Neuron (in vitro differentiated cells): ENCODE data around the gene RGS2.

Experiments used
- H2AFZ ChIP-seq: one replicate; pipeline ENCODE4 v1.6.1; 2013; ENCODE audit warnings: low read depth, mild to moderate bottlenecking, inconsistent platforms, low read length, moderate library complexity
- H3K27me3 ChIP-seq: one replicate; pipeline ENCODE4 v1.6.1; 2013; ENCODE audit warnings: low read length; ENCODE audit not compliant: insufficient read depth
- H3K36me3 ChIP-seq: one replicate; pipeline ENCODE4 v1.6.1; 2013; ENCODE audit warnings: low read length; ENCODE audit not compliant: insufficient read depth
- H3K4me1 ChIP-seq: one replicate; pipeline ENCODE4 v1.6.1; 2013; ENCODE audit warnings: low read length; ENCODE audit not compliant: insufficient read depth
- H3K4me3 ChIP-seq: 2 replicates; pipeline ENCODE4 v1.5.1; 2013; ENCODE audit warnings: mild to moderate bottlenecking, low read length, moderate library complexity
- H3K9me3 ChIP-seq: one replicate; pipeline ENCODE4 v1.6.1; 2013; ENCODE audit warnings: low read length

Gene RGS2

DNA sequence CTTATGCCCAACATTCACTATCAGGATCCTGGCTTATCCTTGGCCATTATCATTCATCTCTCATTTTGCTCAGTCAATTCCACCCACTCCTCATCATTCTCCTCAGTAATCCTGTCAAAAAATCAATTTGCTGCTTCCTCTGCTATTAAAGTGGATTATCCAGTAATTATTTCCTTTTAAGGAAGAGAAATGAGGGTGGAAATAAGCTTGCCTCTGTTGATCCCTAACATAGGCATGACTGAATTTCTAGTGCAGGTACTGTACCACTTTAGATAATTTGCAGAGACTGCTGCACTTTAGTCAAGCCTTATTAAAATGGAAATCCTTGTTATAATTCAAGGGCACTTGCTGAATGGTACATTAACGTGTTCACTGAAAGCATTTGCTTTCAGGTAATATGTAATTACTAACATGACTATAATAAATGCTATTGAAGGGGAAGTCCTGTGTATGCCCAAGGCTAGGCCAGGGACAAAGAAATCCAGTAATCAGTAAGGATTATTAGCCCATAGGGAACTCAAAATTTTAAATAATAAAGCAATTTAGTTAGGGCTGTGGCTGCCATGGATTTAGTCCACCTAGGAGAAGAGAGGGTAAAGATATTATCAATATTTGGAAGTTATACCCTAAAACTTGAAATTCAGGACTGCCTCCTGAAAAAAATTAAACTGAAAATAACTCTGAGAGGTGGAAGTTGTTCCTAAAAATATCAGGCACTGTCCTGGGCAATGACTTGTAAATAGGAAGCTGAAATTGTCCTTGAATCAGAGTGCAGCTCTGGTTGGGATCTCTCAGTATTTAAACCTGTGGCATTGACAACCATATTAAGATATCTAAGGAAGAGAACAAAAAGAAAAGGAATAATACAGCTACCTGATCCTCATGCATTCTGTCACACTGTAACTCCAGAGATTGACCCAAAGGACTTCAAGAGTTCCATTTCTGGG lies 43.4 kb downstream of the RGS2 start:
- Histone ChIP-seq H3K9me3 (no peaks in the 10 kb centered on the region), H2AFZ (no peak overlapping the region), H3K4me3 (no peak overlapping the region), H3K4me1 (no peaks in the 10 kb centered on the region), H3K27me3 (no peaks in the 10 kb centered on the region), H3K36me3 (no peaks in the 10 kb centered on the region)

DNA sequence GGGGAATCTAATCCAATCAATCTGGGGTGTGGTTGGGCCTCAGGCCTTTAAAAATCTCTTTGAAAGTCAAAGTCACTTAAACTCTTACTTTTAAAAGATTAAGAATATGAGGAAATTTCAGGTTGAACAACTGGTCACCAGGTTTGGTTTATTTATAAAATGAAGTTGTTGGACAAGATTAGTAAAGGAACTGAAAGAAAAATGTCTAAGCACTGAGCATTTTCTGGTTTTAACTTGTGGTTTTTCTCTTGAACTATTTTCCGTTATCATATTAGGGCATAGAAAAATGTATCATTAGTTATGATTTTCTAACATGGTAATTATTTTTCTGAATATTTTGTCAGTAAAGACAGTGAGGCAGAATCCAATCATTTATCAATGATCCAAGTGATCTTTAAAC lies 49.6 kb downstream of the RGS2 start:
- Histone ChIP-seq H3K4me3 (no peak overlapping the region), H3K36me3 (no peaks in the 10 kb centered on the region), H3K27me3 (no peaks in the 10 kb centered on the region), H3K9me3 (no peaks in the 10 kb centered on the region), H2AFZ (no peak overlapping the region), H3K4me1 (no peaks in the 10 kb centered on the region)

DNA sequence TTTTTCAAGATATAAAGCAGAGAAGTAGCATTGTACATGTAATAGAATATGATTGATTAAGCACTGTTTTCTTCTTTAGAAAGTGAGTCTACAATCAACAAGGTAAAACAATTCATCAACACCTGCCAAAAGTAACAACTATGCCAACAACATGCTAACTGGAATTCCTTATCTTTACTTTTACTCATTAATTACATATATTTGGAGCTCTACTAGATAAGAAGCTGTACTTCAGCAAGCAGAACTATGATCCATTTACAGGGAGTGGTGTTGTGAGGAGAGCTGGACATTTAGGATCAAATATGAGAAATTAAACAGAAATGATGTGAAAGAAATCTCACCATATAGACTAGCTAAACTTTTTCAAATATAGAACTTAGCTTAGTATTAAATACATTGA lies 51.0 kb downstream of the RGS2 start:
- Histone ChIP-seq H2AFZ (no peak overlapping the region), H3K36me3 (no peaks in the 10 kb centered on the region), H3K27me3 (no peaks in the 10 kb centered on the region), H3K4me1 (no peaks in the 10 kb centered on the region), H3K9me3 (no peaks in the 10 kb centered on the region), H3K4me3 (no peak overlapping the region)

DNA sequence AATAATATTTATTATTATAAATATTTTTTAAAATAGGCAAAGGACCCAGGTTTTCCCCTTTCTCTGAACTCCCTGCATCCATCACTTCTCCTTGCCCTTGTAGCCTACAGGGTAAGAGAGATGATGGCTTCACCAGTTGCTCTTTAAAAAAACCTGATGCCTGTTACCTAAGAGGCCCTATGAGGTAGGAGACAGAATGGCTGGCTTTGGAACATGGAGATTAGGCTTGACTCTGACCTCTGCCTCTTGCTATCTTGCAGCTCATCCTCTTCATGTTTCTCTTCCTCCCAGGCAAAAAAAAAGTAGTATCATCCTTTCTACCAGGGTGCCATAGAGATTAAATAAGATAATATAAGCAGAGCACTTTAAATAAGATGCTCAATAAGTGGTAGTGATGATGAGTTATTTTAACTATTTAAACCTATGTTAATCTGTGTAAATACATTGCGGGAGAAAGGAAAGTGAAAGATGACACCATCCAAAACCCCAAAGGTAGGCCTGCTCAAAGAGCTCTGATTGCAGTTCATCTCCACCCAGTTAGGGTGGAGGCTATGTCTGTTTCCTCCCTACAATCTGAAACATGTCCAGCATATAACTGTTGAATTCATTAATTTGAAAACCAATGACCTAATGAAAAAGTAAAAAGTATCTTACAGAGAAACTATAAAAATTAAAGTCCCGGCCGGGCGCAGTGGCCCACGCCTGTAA lies 51.8 kb downstream of the RGS2 start:
- Histone ChIP-seq H3K9me3 (no peaks in the 10 kb centered on the region), H2AFZ (no peak overlapping the region), H3K36me3 (no peaks in the 10 kb centered on the region), H3K4me1 (no peaks in the 10 kb centered on the region), H3K4me3 (no peak overlapping the region), H3K27me3 (no peaks in the 10 kb centered on the region)

DNA sequence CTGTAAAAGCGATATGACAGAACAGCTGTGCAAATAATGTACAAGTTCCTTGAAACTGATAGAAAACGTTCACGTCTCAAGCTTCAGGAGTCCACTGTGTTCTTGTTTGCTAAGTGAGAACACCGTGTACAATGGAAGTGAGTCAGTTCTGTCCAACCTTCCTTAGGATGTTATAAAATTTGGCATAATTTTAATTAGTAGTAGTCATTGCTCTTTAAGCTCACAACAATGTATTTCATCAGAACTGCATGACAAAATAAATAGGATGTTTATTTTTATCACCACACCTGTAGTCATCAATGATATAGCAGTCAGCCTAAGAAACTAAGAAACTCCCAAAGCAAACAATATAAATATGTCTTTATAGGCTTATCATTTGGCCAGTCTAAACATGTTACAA lies 53.0 kb downstream of the RGS2 start:
- no peaks in the 10 kb centered on the region for H3K27me3 ChIP-seq
- no peak overlapping the region for H3K4me3 ChIP-seq
- H3K36me3 ChIP-seq = no peaks in the 10 kb centered on the region
- H3K9me3 ChIP-seq = no peaks in the 10 kb centered on the region
- H2AFZ ChIP-seq = no peak overlapping the region
- no peaks in the 10 kb centered on the region for H3K4me1 ChIP-seq
